ENCODE results near the gene NR6A1. TPM values are rescaled to one million over a fixed set of nuclear protein-coding genes. Genes with fewer than 3 reads are reported as not detected.

The NR6A1 gene
- total RNA-seq, result 1 to 10 TPM in 1 of 2 donors, under 1 TPM in 1; 0.69 to 2.7 TPM

GRCh38 chr9:124771021-124771866, at the start of gene NR6A1:
Gene NR6A1, minus strand, starts transcription at chr9:124771311.

DNA sequence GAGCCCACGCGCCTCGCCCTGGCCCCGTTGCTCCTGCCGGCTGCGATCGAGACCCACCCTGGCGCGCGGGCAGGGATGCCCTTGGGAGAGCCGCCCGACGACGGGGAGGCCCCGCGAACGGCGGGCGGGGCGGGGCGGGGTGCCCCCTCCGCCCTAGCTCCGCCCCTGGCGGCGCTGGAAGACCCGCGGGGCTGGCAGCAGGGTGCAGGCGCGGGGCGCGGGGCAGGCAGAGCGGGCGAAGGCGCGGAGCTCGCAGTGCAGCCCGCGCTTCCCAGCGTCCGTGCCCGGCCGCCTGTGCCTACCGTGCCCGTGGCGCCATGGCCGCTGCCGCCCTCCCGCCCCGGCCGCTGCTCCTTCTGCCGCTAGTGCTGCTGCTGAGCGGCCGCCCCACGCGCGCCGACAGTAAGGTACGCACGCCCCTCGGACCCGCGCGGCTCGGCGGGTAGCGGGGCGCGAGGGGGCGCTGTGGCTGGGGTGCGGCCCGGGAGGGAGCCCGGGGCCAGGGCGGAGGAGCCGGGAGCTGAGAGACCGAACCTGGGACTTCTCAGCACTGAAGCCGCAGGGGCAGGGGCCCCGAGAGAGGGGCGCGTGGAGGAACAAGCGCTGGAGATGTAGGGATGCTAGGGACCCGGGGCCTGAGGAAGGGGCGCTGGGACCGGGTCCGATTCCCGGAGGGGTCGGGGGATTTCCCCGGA, 6.0 kb upstream of the NR6A1 start, which contains the start of gene OLFML2A:
OLFML2A (plus strand) TSS at position 180 of the 695 bp plus-strand sequence; CDS start at position 318, 138 bp downstream.

DNA sequence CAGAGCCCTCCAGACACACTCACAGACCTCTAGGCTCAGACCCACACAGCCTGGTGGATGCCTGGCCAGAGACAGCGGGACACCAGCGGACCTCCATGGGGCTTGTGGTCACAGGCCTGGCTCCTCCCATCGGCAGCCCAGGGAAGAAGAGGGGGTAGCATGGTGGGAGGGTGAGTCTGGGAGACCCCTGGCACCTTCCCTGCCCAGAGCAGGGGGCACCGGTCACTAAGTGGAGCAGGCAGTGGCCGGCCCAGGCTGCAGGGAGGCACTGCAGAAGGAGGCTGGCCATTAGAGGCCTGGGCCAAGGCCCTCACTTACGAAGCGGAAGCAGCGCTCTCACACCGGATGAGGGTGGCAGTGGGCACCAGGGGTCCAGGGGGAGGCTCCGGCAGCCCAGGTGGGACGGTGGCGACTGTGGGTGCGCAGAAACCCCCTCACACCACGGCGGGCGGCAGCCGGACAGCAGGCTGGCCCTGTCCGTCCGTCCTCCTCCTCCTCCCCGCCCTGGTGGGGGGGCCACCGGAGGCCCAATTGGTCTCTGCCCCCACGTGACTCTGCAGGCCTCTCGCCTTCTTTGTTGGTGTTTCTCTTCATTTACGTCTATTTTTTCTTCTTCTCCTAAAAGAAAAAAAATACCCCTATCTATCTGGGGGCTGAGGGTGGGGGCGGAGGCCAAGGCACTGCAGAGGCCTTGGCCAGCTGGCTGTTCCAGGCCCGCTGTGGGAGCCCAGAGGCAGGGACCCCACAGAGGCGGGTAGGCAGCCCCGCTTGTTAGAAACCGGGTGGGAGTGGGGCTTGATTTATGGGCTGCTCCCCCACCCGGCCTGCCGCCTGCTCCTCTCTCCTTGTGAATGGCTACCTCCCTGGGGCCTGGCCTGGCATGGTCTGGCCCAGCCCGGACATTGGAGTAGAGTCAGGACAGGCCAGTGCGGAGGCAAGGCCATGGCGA, 263.9 kb downstream of the NR6A1 start, which contains the start of gene NR5A1:
NR5A1 (minus strand) TSS at position 469 of the 949 bp plus-strand sequence. CDS start 4,004 bp downstream, outside the sequence.

Small RNA genes within 50 kb of the gene (small RNA-seq; reads per million reads assigned to genes)
- gene MIR181A2 (381 to 438 reads per million in 2 donors), gene MIR181B2 (211 to 341 reads per million in 2 donors), gene RN7SL302P (0 to 0.17 reads per million in 2 donors)

Other genes starting within 250 kb of the NR6A1 start
- gene OLFML2A, start 5.8 kb upstream of the NR6A1 start, total RNA-seq, result under 1 TPM; under 0.01 to 1.00 TPM
- gene WDR38, start 82.1 kb upstream of the NR6A1 start, total RNA-seq, result not detected
- gene RPL35, start 90.6 kb upstream of the NR6A1 start, total RNA-seq, result 1,000 to 10,000 TPM; 1,693 to 2,263 TPM
- gene ARPC5L, start 90.8 kb upstream of the NR6A1 start, total RNA-seq, result 10 to 100 TPM; 10.3 to 24.6 TPM
- gene GOLGA1, start 169.8 kb upstream of the NR6A1 start, total RNA-seq, result 10 to 100 TPM; 11.4 to 11.7 TPM

Measured in melanocyte of skin (primary cell).